Astrocyte (in vitro differentiated cells and primary cell): Measurements from ENCODE around the gene ANKDD1A. TPM values are rescaled to one million over a fixed set of nuclear protein-coding genes. Genes with fewer than 3 reads are reported as not detected.

Source experiments
- DNase-seq: peaks from one replicate; pipeline ENCODE4 v3.0.0-alpha.2; 2010; ENCODE audit warnings: low read depth
- FAIRE-seq: peaks from 2 replicates; lab custom pipeline; 2011; peaks lifted over from hg19 to GRCh38; lab: Jason Lieb, UNC
- H2AFZ ChIP-seq: 2 replicates; pipeline ENCODE4 v1.6.0; 2012; ENCODE audit warnings: low read depth, low read length, inconsistent platforms
- H3K27ac ChIP-seq: 2 replicates; pipeline ENCODE4 v1.5.1; 2011; ENCODE audit warnings: low read depth, low read length, inconsistent platforms
- H3K27me3 ChIP-seq: 2 replicates; pipeline ENCODE4 v1.6.0; 2011; ENCODE audit warnings: low read length, inconsistent platforms; ENCODE audit not compliant: insufficient read depth
- H3K36me3 ChIP-seq: 2 replicates; pipeline ENCODE4 v1.5.1; 2011; ENCODE audit warnings: low read length, inconsistent platforms; ENCODE audit not compliant: insufficient read depth
- H3K4me1 ChIP-seq: 2 replicates; pipeline ENCODE4 v1.5.1; 2011; ENCODE audit warnings: low read length, inconsistent platforms; ENCODE audit not compliant: insufficient read depth
- H3K4me2 ChIP-seq: 2 replicates; pipeline ENCODE4 v1.6.0; 2012; ENCODE audit warnings: low read length, inconsistent platforms
- H3K4me3 ChIP-seq: 2 replicates; pipeline ENCODE4 v1.5.1; 2011; ENCODE audit warnings: low read depth, mild to moderate bottlenecking, low read length, inconsistent platforms; ENCODE audit not compliant: insufficient read depth
- H3K79me2 ChIP-seq: 2 replicates; pipeline ENCODE4 v1.6.0; 2012; ENCODE audit warnings: mild to moderate bottlenecking, low read length, inconsistent platforms; ENCODE audit not compliant: insufficient read depth
- H3K9ac ChIP-seq: 2 replicates; pipeline ENCODE4 v1.6.0; 2012; ENCODE audit warnings: mild to moderate bottlenecking, low read length, inconsistent platforms
- H3K9me3 ChIP-seq: 2 replicates; pipeline ENCODE4 v1.5.1; 2012; ENCODE audit warnings: low read depth, mild to moderate bottlenecking, low read length, inconsistent platforms; ENCODE audit not compliant: insufficient read depth
- H4K20me1 ChIP-seq: 2 replicates; pipeline ENCODE4 v1.6.0; 2012; ENCODE audit warnings: low read length, inconsistent platforms; ENCODE audit not compliant: insufficient read depth
- H3K27ac Mint-ChIP-seq: one replicate; pipeline ENCODE4 v1.8.0; 2021; ENCODE audit warnings: mild to moderate bottlenecking, mixed read lengths; ENCODE audit not compliant: unreplicated experiment
- H3K27me3 Mint-ChIP-seq: one replicate; pipeline ENCODE4 v1.8.0; 2021; ENCODE audit warnings: low read depth, mixed read lengths; ENCODE audit not compliant: unreplicated experiment
- H3K36me3 Mint-ChIP-seq: one replicate; pipeline ENCODE4 v1.8.0; 2021; ENCODE audit warnings: low read depth, mixed read lengths; ENCODE audit not compliant: unreplicated experiment
- H3K4me1 Mint-ChIP-seq: one replicate; pipeline ENCODE4 v1.8.0; 2021; ENCODE audit warnings: low read depth, mixed read lengths; ENCODE audit not compliant: unreplicated experiment
- H3K4me3 Mint-ChIP-seq: one replicate; pipeline ENCODE4 v1.8.0; 2021; ENCODE audit warnings: mild to moderate bottlenecking, moderate library complexity, mixed read lengths; ENCODE audit not compliant: unreplicated experiment
- H3K9me3 Mint-ChIP-seq: one replicate; pipeline ENCODE4 v1.8.0; 2021; ENCODE audit warnings: mild to moderate bottlenecking, mixed read lengths; ENCODE audit not compliant: unreplicated experiment
- EZH2 ChIP-seq: IDR thresholded peaks from 2 replicates; pipeline ENCODE4 v1.6.1; 2012; ENCODE audit warnings: mild to moderate bottlenecking, low read length, inconsistent platforms; ENCODE audit not compliant: insufficient read depth
- total RNA-seq: library from RNA; stranded (reverse); gene quantifications from 2 replicates; pipeline ENCODE4 v1.2.1, GENCODE V29; 2021
- TF ChIP-seq, protein P1 (sequence below): IDR thresholded peaks from 2 replicates; pipeline ENCODE4 v1.5.1; 2011; ENCODE audit warnings: low read depth, mild to moderate bottlenecking, inconsistent platforms, low read length, moderate library complexity; ENCODE audit not compliant: insufficient read depth

ANKDD1A gene
- total RNA-seq, 1 donor from 2014 or later: 1.6 TPM

DNA sequence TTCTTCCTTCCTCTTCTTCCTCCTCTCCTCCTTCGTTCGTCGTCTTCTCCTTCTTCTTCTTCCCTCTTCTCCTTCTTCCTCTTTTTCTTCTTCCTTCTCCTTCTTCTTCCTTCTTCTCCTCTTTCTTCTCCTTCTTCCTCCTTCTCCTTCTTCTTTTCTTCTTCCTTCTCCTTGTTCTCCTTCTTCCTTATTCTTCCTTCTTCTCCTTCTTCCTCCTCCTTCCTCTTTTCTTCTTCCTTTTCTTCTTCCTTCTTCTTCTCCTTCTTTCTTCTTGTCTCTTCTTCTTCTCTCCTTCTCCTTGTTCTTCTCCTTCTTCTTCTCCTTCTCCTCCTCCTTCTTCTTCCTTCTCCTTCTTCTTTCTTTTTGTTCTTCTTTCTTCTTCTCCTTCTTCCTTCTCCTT lies 42.7 kb downstream of the ANKDD1A start:
- peaks cover 12% of the 10 kb centered on the region for H3K36me3 ChIP-seq
- H3K9me3 ChIP-seq: no peaks in the 10 kb centered on the region
- H2AFZ ChIP-seq: no peak overlapping the region
- no peak overlapping the region for H3K9ac ChIP-seq
- no peak for DNase-seq
- no peaks in the 10 kb centered on the region for H3K4me1 Mint-ChIP-seq
- no peaks in the 10 kb centered on the region for H3K27me3 Mint-ChIP-seq
- no peaks in the 10 kb centered on the region for H3K9me3 Mint-ChIP-seq
- no peak overlapping the region for H3K4me3 ChIP-seq
- H3K36me3 Mint-ChIP-seq: peaks cover 21% of the 10 kb centered on the region
- no peak overlapping the region for H3K27ac ChIP-seq
- no peak overlapping the region for H3K4me2 ChIP-seq
- no peaks in the 10 kb centered on the region for H3K27me3 ChIP-seq
- H3K4me1 ChIP-seq: no peaks in the 10 kb centered on the region
- no peaks in the 10 kb centered on the region for H4K20me1 ChIP-seq
- no peaks in the 10 kb centered on the region for H3K79me2 ChIP-seq
- TF ChIP-seq, protein P1, sequence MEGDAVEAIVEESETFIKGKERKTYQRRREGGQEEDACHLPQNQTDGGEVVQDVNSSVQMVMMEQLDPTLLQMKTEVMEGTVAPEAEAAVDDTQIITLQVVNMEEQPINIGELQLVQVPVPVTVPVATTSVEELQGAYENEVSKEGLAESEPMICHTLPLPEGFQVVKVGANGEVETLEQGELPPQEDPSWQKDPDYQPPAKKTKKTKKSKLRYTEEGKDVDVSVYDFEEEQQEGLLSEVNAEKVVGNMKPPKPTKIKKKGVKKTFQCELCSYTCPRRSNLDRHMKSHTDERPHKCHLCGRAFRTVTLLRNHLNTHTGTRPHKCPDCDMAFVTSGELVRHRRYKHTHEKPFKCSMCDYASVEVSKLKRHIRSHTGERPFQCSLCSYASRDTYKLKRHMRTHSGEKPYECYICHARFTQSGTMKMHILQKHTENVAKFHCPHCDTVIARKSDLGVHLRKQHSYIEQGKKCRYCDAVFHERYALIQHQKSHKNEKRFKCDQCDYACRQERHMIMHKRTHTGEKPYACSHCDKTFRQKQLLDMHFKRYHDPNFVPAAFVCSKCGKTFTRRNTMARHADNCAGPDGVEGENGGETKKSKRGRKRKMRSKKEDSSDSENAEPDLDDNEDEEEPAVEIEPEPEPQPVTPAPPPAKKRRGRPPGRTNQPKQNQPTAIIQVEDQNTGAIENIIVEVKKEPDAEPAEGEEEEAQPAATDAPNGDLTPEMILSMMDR: no peak
- no peak for TF ChIP-seq EZH2
- no peak overlapping the region for H3K27ac Mint-ChIP-seq
- no peak overlapping the region for H3K4me3 Mint-ChIP-seq
- FAIRE-seq: no peak

- Mint-ChIP-seq H3K4me3 (no peak overlapping the region), H3K27me3 (no peaks in the 10 kb centered on the region), H3K27ac (no peak overlapping the region), H3K9me3 (no peaks in the 10 kb centered on the region), H3K4me1 (no peaks in the 10 kb centered on the region), H3K36me3 (peaks cover 44% of the 10 kb centered on the region)
- Histone ChIP-seq H4K20me1 (no peaks in the 10 kb centered on the region), H2AFZ (no peak overlapping the region), H3K79me2 (no peaks in the 10 kb centered on the region), H3K4me3 (no peak overlapping the region), H3K4me2 (no peak overlapping the region), H3K4me1 (no peaks in the 10 kb centered on the region), H3K9me3 (no peaks in the 10 kb centered on the region), H3K27me3 (no peaks in the 10 kb centered on the region), H3K36me3 (peaks cover 33% of the 10 kb centered on the region), H3K9ac (no peak overlapping the region), H3K27ac (no peak overlapping the region)
- DNase-seq (no peak), FAIRE-seq (no peak)
- TF ChIP-seq, protein P1: no peak
- TF ChIP-seq EZH2: no peak
These were observed 47.4 kb downstream of the ANKDD1A start for GRCh38 chr15:64959128-64959527.

- Histone ChIP-seq H3K27ac (no peak overlapping the region), H3K4me2 (no peak overlapping the region), H3K36me3 (peaks cover 41% of the 10 kb centered on the region), H2AFZ (no peak overlapping the region), H4K20me1 (no peaks in the 10 kb centered on the region), H3K27me3 (no peaks in the 10 kb centered on the region), H3K79me2 (no peaks in the 10 kb centered on the region), H3K4me1 (no peaks in the 10 kb centered on the region), H3K9ac (no peak overlapping the region), H3K4me3 (no peak overlapping the region), H3K9me3 (no peaks in the 10 kb centered on the region)
- Mint-ChIP-seq H3K27me3 (no peaks in the 10 kb centered on the region), H3K27ac (no peak overlapping the region), H3K9me3 (no peaks in the 10 kb centered on the region), H3K36me3 (peaks cover 48% of the 10 kb centered on the region), H3K4me1 (no peaks in the 10 kb centered on the region), H3K4me3 (no peak overlapping the region)
- TF ChIP-seq, protein P1: no peak
- no peak for TF ChIP-seq EZH2
- no peak for DNase-seq
- no peak for FAIRE-seq
These were observed 48.5 kb downstream of the ANKDD1A start for GRCh38 chr15:64960153-64960552.
